HFF-Myc (cell line): ENCODE measurements around the gene NPC1.

ENCODE experiments used
- DNase-seq: peaks from one replicate; pipeline ENCODE4 v3.0.0-alpha.2; 2011; ENCODE audit warnings: low read depth; ENCODE audit errors: extremely low read depth
- H3K4me3 ChIP-seq: replicated peaks from 2 replicates; pipeline ENCODE4 v1.5.1; 2011; ENCODE audit warnings: low read depth, mild to moderate bottlenecking, control low read depth, low read length
- CTCF ChIP-seq: IDR thresholded peaks from 2 replicates; pipeline ENCODE4 v1.5.1; 2012; ENCODE audit warnings: mild to moderate bottlenecking, low read depth, low read length, control low read depth; ENCODE audit errors: missing control alignments

The NPC1 gene

GRCh38 chr18:23550898-23551297 lies 35.4 kb downstream of the NPC1 start:
- H3K4me3 ChIP-seq, result no peak overlapping the region
- TF ChIP-seq CTCF, result no peak
- DNase-seq, result no peak

- TF ChIP-seq CTCF, result no peak
- DNase-seq, result no peak
- H3K4me3 ChIP-seq, result no peak overlapping the region
These were observed 37.6 kb downstream of the NPC1 start for GRCh38 chr18:23548719-23549118.

GRCh38 chr18:23548275-23548674 lies 38.0 kb downstream of the NPC1 start:
- DNase-seq, result peak; percentile 29
- TF ChIP-seq CTCF, result no peak

GRCh38 chr18:23547846-23548245 lies 38.5 kb downstream of the NPC1 start:
- no peak overlapping the region for H3K4me3 ChIP-seq
- DNase-seq, result no peak
- no peak for TF ChIP-seq CTCF

More at GRCh38 chr18:23548275-23548674, 38.0 kb downstream of the NPC1 start:
- no peak overlapping the region for H3K4me3 ChIP-seq

GRCh38 chr18:23547306-23547705 lies 39.0 kb downstream of the NPC1 start:
- DNase-seq, result no peak
- H3K4me3 ChIP-seq, result no peak overlapping the region
- TF ChIP-seq CTCF, result no peak

GRCh38 chr18:23545247-23545789 lies 41.0 kb downstream of the NPC1 start:
- TF ChIP-seq CTCF, result no peak
- H3K4me3 ChIP-seq, result no peak overlapping the region
- no peak for DNase-seq

GRCh38 chr18:23542461-23542860 lies 43.8 kb downstream of the NPC1 start:
- DNase-seq, result no peak
- H3K4me3 ChIP-seq, result no peak overlapping the region
- no peak for TF ChIP-seq CTCF
